BLaER1 (cell line): ENCODE results near the gene DHRS3.
A peak's percentile ranks its signal among the peaks of the same experiment; 100 is the strongest.

Experiments
- H3K27ac ChIP-seq: shearing (Covaris generic); formaldehyde crosslinking; 2 replicates; pipeline ENCODE4 v1.8.1; 2022
- H3K27me3 ChIP-seq: shearing (Covaris generic); formaldehyde crosslinking; 2 replicates; pipeline ENCODE4 v1.8.1; 2022
- H3K36me3 ChIP-seq: shearing (Covaris generic); formaldehyde crosslinking; 2 replicates; pipeline ENCODE4 v1.8.1; 2022
- H3K4me1 ChIP-seq: shearing (Covaris generic); formaldehyde crosslinking; 2 replicates; pipeline ENCODE4 v1.8.1; 2022
- H3K4me2 ChIP-seq: shearing (Covaris generic); formaldehyde crosslinking; 2 replicates; pipeline ENCODE4 v1.8.1; 2022
- H3K4me3 ChIP-seq: shearing (Covaris generic); formaldehyde crosslinking; 2 replicates; pipeline ENCODE4 v1.8.1; 2022
- H3K9ac ChIP-seq: shearing (Covaris generic); formaldehyde crosslinking; 2 replicates; pipeline ENCODE4 v1.8.1; 2022
- H3K9me3 ChIP-seq: shearing (Covaris generic); formaldehyde crosslinking; 2 replicates; pipeline ENCODE4 v1.8.1; 2022
- H4K20me1 ChIP-seq: shearing (Covaris generic); formaldehyde crosslinking; 2 replicates; pipeline ENCODE4 v1.8.1; 2022
- Cebpa-rat ChIP-seq: shearing (Covaris generic); IDR thresholded peaks from 2 replicates; pipeline ENCODE4 v1.8.1; 2022

DHRS3 gene

DNA sequence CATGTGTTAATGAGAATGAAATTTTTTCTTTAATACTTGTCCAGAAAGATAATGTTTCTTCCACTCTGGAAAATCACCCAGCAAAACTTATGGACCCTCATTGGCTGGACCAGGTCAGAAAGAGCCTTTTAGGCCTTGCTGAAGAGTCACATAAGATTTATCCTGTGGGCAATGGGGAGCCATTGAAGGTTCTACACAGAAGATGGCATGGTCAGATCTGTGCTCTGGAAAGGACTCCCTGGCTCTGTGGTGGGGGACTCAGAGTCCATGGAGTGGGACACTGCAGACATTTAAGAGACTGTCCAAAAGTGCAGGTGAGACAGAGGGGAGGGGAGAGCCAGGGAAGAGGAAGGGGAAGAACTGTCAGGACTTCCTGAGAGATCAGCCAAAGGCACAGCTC lies 66.4 kb downstream of the DHRS3 start:
- Histone ChIP-seq H3K27me3 (no peaks in the 10 kb centered on the region), H3K4me1 (peaks cover 47% of the 10 kb centered on the region), H3K36me3 (no peaks in the 10 kb centered on the region), H3K4me2 (no peak overlapping the region), H4K20me1 (no peaks in the 10 kb centered on the region), H3K9me3 (no peaks in the 10 kb centered on the region), H3K4me3 (no peak overlapping the region), H3K9ac (no peak overlapping the region), H3K27ac (no peak overlapping the region)
- TF ChIP-seq Cebpa-rat = no peak

DNA sequence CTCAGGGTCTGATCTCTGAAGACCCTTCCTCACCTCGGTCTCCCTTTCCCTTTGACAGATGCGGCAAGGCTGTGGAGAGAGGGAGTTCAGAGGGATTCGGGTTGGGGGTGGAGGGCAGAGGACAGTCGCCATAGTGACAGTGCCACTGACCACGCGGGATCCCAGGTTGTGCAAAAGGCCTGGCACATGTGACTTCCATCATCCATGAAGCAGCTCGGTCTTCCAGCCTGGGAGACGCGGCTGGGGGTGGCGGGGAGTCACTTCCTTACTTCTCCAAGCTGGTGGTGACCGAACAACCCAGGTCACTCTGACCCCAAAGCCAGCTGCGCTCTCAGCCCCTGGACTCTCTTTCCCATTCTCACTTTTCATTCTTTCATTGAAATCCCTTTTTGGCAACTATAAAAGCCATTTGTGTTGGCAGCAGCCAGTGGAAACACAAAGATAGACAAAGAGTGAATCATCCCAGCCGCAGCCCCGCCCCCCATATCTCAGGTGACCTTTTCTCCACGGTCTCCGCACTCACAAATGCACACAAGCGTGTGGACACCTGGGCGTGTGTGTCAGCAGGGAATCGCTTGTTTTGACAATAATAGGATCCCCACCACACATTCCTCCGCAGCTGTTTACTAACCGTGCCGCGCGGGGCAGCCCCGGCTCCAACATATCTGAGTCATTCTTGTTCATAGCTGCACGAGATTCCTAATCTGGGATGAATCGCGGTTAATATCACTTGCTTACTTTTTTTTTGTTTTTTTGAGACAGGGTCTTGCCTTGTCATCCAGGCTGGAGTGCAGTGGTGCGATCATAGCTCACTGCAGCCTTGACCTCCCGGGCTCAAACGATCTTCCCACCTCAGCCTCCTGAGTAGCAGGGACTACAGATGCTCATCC lies 68.3 kb downstream of the DHRS3 start:
- Histone ChIP-seq H4K20me1 (no peaks in the 10 kb centered on the region), H3K9me3 (no peaks in the 10 kb centered on the region), H3K36me3 (no peaks in the 10 kb centered on the region), H3K27me3 (no peaks in the 10 kb centered on the region), H3K27ac (peak overlapping the region; percentile 2; the same call in 1 of the 2 replicates), H3K4me3 (no peak overlapping the region), H3K9ac (no peak overlapping the region), H3K4me2 (peak overlapping the region; percentile 62), H3K4me1 (peaks cover 63% of the 10 kb centered on the region)
- TF ChIP-seq Cebpa-rat = no peak

DNA sequence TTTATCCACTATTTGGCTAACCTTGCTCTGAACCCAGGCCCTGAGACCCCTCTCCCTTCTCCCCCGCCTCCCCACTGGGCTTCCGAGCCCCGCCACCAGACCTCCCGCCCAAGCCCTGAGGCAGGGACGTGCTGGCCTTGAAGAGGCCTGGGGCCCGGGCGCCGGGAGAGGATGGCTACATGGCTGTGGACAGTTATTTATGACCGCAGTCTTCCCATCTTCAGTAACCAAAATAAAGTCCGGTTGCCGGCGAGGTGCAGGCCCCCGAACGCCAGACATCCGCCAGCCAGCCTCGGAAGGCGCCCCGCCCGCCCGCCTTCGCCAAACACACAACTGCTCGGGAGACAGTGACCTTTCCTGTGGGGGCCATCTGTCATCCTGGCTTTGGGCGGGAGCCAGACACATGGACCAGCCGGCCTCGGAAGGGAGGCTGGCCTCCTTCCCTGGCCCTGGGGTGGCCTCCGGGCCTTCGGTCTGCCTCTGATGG lies 69.0 kb downstream of the DHRS3 start:
- Histone ChIP-seq H3K4me2 (peak overlapping the region; percentile 62), H4K20me1 (no peaks in the 10 kb centered on the region), H3K27me3 (no peaks in the 10 kb centered on the region), H3K9ac (no peak overlapping the region), H3K36me3 (no peaks in the 10 kb centered on the region), H3K27ac (peak overlapping the region; percentile 13; the same call in 1 of the 2 replicates), H3K9me3 (no peaks in the 10 kb centered on the region), H3K4me1 (peaks cover 70% of the 10 kb centered on the region), H3K4me3 (no peak overlapping the region)
- TF ChIP-seq Cebpa-rat = no peak

DNA sequence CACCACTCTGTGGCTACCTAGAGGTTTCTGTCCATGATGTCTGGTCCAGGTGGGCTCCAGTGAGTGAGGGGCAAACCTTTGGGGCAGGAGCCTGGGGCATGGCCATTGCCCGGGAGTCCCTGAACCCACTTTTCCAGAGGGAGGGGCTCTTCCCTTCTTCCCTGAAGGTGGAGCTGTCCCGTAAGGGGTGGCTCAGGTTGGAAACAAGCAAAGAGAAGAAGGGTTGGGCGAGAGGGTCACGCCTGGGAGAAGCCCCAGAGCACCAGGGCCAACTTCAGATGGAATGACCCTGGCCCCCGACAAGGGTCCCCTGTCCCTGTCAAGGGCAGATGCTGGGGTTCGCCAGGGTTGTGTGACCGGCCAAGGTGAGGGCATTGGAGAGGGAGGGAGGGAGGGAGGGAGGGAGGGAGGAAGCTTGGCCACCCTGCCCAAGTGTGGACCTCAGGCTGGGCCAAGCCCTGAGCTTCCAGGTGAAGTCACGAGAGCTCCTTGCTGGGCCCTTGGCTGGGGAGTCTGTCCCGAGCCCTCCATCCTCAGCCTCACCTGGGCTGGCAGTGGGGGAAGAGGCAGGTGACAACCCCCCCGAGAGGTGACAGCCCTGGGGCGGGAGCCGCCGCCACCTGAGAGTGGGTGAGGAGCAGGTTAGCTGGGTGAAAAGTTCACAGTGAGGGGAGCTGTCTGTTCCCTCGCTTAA lies 69.6 kb downstream of the DHRS3 start:
- Histone ChIP-seq H3K36me3 (no peaks in the 10 kb centered on the region), H3K9ac (no peak overlapping the region), H3K27ac (peak overlapping the region; percentile 40), H3K4me3 (no peak overlapping the region), H3K4me1 (peaks cover 71% of the 10 kb centered on the region), H3K9me3 (no peaks in the 10 kb centered on the region), H3K27me3 (no peaks in the 10 kb centered on the region), H3K4me2 (peak overlapping the region; percentile 73; the same call in 1 of the 2 replicates), H4K20me1 (no peaks in the 10 kb centered on the region)
- TF ChIP-seq Cebpa-rat = no peak

DNA sequence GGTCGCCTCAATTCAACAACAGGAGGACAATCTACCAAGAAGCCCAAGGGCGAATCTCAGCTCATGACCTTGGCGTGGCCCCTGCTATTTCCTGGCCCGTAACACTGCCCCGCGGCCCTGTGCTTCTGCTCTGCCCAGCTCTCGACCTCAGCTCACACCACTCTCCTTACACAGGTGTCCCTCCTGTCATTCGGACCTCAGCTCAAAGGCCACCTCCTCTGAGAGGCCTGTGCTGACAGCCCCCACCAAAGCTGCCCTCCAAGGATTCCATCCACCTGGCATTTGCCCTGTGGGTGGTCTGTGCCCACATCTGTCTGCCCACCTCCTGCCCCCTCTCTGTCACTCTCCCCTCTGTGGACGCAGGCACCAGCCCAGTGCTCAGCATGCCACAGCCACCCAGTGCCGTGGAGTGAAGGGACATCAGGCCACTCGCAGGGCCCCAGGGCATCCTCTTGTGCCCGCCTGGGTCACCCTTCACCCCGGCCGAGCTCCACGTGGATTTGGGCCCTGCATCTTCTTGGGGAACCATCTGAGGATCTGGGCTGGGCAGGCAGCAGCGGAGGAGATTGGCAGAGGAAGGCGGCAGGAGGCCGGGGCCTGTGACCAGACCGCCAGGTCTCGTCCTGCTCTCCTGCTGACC lies 70.3 kb downstream of the DHRS3 start:
- no peak for TF ChIP-seq Cebpa-rat
- Histone ChIP-seq H3K9ac (no peak overlapping the region), H3K27me3 (no peaks in the 10 kb centered on the region), H3K27ac (peak overlapping the region; percentile 40), H3K36me3 (no peaks in the 10 kb centered on the region), H4K20me1 (no peaks in the 10 kb centered on the region), H3K4me1 (peaks cover 76% of the 10 kb centered on the region), H3K4me3 (no peak overlapping the region), H3K9me3 (no peaks in the 10 kb centered on the region), H3K4me2 (peak overlapping the region; percentile 73)

DNA sequence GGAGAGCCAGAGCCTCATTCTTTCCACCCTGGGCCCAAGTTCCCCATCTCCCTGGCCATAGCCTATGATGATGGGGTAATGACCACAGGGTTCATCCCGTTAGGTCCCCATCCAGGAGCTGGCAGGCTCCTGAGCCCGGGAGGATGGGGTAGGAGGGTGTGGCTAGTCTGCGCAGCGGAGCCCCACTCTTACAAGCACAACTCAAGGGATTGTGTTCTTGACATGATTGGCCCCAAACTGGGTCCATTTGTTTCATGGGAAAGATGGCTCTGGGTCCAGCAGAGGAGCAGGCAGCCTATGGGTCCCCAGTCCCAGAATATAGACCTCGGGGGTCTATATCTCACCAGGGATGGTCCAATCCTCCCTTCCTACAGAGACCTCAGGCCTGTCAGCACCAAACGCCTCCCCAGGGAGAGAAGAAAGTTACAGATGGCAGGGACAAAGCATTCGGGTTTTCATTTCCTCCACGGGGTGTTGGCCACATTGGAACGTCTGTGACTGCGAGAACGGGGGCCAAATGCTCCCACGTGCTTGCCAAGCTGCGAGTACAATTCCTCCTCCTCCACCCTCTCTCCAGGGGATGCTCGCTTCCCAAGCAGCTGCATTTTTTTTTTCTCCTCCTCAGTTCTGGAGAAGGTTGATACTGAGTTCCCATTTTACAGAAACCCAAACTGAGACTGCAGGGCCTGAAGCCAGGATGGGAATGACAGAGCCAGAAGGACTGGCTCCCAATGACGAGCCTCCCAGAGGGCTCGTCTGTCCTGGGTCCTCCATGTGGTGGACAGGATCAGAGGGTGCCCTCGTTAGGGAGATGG lies 71.0 kb downstream of the DHRS3 start:
- TF ChIP-seq Cebpa-rat = no peak
- Histone ChIP-seq H3K4me3 (no peak overlapping the region), H3K27ac (peak overlapping the region; percentile 40; the same call in 1 of the 2 replicates), H3K36me3 (no peaks in the 10 kb centered on the region), H3K4me1 (peaks cover 82% of the 10 kb centered on the region), H3K9me3 (no peaks in the 10 kb centered on the region), H3K27me3 (no peaks in the 10 kb centered on the region), H4K20me1 (no peaks in the 10 kb centered on the region), H3K4me2 (peak overlapping the region; percentile 73), H3K9ac (no peak overlapping the region)

DNA sequence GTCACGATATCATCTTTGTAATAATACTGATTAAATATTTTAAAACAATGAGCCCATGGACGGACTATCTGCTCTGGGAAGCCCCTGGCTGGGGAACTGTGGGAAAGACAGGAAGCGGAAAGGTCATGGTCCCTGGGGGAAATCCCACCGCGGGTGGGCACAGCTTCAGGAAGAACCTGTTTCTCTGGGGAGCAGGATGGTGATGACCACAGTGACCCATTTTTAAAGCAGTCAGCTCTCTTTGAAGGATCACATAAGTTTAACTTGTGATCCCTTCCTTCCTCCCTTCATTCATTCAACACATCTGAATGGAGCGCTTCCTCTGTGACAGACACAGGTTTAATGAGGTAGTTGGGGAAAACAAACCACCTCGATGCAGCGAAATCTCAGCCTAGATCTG lies 73.0 kb downstream of the DHRS3 start:
- no peaks in the 10 kb centered on the region for H3K9me3 ChIP-seq
- H3K4me2 ChIP-seq = peak overlapping the region; percentile 73
- H3K9ac ChIP-seq = no peak overlapping the region
- H4K20me1 ChIP-seq = no peaks in the 10 kb centered on the region
- no peaks in the 10 kb centered on the region for H3K27me3 ChIP-seq
- H3K36me3 ChIP-seq = no peaks in the 10 kb centered on the region
- peak overlapping the region; percentile 46; the same call in 1 of the 2 replicates for H3K27ac ChIP-seq
- H3K4me1 ChIP-seq = peaks cover 86% of the 10 kb centered on the region
- TF ChIP-seq Cebpa-rat = no peak
- H3K4me3 ChIP-seq = 0 out of 2 replicates have a peak overlapping the region, but pooled peaks have one; percentile 0

DNA sequence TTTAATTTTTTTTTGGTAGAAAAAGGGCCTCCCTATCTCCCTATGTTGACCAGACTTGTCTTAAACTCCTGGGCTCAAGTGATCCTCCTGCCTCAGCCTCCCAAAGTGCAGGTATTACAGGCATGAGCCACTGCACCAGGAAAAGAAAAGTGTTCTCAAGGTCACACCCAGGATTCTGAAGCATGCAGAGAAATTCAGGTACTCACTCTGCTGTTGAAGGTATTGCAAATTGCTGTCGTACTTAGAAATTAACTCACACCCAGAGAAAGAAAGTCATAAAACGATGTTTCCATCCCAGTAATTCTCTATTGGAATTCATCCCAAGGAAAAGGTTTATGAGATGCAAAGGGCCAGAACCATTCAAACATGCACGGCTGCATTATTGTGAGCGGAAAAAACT lies 73.7 kb downstream of the DHRS3 start:
- no peak overlapping the region for H3K27ac ChIP-seq
- H4K20me1 ChIP-seq = no peaks in the 10 kb centered on the region
- H3K4me2 ChIP-seq = no peak overlapping the region
- H3K9ac ChIP-seq = no peak overlapping the region
- no peaks in the 10 kb centered on the region for H3K36me3 ChIP-seq
- no peaks in the 10 kb centered on the region for H3K27me3 ChIP-seq
- no peaks in the 10 kb centered on the region for H3K9me3 ChIP-seq
- no peak for TF ChIP-seq Cebpa-rat
- H3K4me1 ChIP-seq = peaks cover 79% of the 10 kb centered on the region
- no peak overlapping the region for H3K4me3 ChIP-seq

DNA sequence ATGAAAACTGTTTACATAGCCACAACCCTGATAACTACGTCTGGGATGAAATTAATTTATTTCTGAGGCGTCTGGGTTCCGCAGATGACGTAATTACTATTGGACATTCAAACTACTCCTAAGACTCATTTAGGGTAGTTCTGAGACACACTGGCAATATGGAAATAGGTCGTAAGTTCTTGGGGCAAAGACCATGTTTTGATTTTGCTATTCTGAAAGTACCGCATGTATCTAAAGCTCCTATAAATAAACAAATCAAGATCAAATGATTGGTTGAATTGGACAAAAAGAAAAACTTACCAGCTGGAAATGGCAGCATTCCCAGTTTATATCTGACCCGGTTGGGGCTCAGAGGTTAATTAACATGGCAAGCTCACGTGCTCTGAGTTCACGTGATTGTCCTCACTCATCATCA lies 74.3 kb downstream of the DHRS3 start:
- Histone ChIP-seq H3K36me3 (no peaks in the 10 kb centered on the region), H3K9me3 (no peaks in the 10 kb centered on the region), H3K27ac (no peak overlapping the region), H3K4me1 (peaks cover 73% of the 10 kb centered on the region), H4K20me1 (no peaks in the 10 kb centered on the region), H3K9ac (no peak overlapping the region), H3K4me3 (no peak overlapping the region), H3K4me2 (no peak overlapping the region), H3K27me3 (no peaks in the 10 kb centered on the region)
- TF ChIP-seq Cebpa-rat = no peak
